Activated CD8-positive, alpha-beta memory T cell treated with anti-CD3 and anti-CD28 coated beads, Interleukin-2, amount 50 U/mL, for 48 hours (primary cell): Measurements from ENCODE around the gene AHCTF1.
"Not testable (repeated sequence)": the region's sequence is repeated elsewhere in the genome, so short reads cannot be mapped to it uniquely, and the experiment has no call there.

Experiments used
- DNase-seq: peaks from one replicate; pipeline ENCODE4 v3.0.0-alpha.2; 2020

AHCTF1 gene

GRCh38 chr1:246836209-246836966 lies 95.4 kb downstream of the AHCTF1 start:
- DNase-seq = no peak

DNA sequence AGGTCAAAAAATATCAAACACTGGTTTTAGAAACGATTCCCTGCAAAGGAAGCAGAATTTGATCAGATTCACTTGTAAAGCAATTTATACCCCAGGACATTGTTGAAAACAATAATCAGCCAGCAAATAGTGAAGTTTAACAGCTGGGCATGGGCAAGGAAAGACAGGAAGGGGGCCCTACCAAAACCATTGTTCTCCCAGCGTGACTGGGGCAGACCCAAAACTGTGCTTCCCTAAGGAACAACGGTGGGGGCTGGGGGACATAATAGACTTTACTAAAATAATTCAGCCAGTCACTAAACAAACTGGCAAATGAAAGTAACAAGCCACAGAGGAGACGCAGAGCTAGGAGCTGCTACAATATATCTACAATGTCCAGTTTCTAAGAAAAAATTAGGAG lies 100.2 kb downstream of the AHCTF1 start:
- DNase-seq = no peak

DNA sequence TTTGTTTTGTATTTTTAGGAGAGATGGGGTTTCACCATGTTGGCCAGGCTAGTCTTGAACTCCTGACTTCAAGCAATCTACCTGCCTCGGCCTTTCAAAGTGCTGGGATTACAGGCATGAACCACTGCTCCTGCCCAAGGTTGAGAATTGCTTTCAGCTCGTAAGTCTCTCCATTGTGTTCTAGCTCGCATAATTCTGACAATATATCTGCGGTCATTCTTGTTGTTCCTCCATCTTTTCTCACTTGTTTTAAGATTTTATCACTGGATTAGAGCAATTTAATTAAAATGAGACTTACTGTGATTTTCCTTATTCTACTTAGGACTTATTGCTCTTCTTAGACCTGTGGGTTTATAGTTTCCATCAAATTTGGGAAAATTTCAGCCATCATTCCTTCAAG lies 102.9 kb downstream of the AHCTF1 start:
- no peak for DNase-seq

DNA sequence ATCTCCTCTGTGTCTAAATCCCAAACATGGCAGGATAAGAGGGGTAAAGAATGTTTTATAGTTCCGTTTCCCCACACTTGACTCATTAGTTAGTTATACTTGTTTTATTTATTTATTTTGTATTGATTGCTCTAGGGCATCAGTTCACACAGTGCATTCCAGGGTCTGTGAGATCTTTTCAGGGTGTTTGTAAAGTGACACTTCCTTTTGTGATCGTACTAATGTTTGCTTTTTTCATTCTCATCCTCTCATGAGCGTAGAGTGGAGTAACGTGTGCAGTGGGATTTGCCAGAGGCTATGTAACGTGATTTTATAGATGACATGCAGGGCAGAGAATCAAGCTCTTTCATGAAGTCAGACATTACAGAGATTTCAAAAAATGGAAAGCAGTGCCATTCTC lies 104.4 kb downstream of the AHCTF1 start:
- no peak for DNase-seq

DNA sequence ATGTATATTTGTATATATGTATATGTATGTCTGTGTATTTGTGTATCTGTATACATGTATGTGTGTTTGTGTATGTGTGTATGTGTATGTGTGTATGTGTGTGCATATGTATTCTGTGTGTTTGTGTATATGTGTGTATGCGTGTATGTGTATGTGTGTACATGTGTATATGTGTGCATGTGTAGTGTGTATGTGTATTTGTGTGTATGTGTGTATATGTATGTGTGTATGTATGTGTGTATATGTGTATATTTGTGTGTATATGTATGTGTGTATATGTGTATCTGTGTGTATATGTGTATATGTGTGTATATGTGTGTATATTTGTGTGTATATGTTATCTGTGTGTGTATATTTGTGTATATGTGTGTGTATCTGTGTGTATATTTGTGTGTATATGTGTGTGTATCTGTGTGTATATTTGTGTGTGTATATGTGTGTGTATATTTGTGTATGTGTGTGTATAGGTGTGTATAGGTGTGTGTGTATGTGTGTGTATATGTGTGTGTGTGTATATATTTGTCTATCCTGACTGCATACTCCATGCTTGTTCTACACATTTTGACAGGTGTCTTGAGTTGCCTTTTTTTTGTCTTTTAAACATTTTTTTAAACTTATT lies 106.1 kb downstream of the AHCTF1 start:
- DNase-seq = no peak

- no peak for DNase-seq
Observed at GRCh38 chr1:246824541-246824940, 107.2 kb downstream of the AHCTF1 start.

- DNase-seq = not testable (repeated sequence)
Observed at GRCh38 chr1:246822154-246822553, 109.6 kb downstream of the AHCTF1 start.

DNA sequence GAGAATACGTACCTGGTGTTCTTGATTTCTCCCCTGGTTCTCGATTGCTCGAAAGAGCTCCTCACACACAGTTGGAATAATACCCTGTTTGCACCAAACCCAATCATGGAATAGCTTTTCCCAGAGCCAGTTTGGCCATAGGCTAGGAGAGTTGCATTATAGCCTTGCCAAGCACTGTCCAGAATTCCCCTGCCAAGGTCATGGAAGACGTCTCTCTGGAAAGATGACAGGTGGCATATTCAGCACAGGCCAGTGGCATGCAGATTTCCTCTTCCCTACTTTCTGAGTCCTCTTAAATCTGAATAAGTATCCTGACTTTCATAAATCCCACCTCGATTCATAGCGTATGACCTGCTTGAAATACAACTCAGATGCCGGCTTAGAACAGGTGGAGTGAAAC lies 111.1 kb downstream of the AHCTF1 start:
- DNase-seq = no peak

- DNase-seq = not testable (repeated sequence)
Observed at GRCh38 chr1:246817778-246818177, 114.0 kb downstream of the AHCTF1 start.

- no peak for DNase-seq
Observed at GRCh38 chr1:246815693-246816270, 116.0 kb downstream of the AHCTF1 start.

DNA sequence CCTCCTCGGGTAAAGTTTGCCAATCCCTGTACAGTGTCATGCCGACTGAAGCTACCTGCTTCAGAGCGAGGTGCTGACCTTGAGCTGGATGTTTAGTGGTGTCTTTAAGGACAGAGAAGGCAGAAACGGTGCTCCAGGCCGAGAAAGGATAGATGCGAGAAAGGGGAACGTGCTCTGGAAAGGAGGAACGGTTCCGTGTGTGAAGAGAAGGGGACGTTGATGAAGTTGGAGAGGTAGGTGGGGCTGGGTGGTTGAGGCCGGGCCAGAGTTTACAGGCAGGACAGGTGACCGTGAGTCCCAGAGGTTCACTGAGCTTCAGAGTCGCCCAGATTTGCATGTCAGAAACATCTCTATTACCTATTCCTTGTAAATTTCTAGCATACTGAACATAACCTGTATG lies 116.9 kb downstream of the AHCTF1 start:
- DNase-seq = no peak

GRCh38 chr1:246813325-246813724 lies 118.4 kb downstream of the AHCTF1 start:
- DNase-seq = not testable (repeated sequence)

DNA sequence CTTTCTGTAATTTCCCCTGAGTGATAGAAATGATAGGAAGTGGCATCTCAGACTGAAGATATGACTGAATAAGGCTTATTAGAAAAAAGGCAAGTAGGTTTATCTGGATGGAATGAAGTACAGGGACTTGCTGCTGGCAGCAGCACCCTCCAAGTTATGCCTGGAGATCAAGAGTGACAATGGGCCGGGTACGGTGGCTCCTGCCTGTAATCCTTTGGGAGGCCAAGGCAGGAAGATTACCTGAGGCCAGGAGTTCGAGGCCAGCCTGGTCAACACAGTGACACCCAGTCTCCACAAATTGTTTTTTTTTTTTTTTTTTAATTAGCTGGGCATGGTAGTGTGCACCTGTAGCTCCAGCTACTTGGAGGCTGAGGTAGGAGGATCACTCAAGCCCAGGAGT lies 119.8 kb downstream of the AHCTF1 start:
- no peak for DNase-seq

DNA sequence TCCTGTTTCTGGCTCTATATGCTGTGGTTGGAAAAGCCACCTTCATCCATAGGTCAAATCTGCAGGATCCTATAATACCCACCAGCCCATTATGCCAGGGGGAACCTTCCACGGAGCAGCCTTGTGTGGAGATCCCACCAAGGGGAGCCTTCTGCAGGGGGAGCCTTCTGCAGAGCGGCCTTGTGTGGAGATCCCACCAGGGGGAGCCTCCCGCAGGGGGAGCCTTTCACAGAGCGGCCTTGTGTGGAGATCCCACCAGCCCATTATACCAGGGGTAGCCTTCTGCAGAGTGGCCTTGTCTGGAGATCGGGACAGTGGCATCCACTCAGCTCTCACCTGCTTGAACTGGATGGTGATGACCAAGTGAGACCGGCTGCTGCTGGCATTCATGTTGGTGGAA lies 122.3 kb downstream of the AHCTF1 start:
- DNase-seq = no peak

DNA sequence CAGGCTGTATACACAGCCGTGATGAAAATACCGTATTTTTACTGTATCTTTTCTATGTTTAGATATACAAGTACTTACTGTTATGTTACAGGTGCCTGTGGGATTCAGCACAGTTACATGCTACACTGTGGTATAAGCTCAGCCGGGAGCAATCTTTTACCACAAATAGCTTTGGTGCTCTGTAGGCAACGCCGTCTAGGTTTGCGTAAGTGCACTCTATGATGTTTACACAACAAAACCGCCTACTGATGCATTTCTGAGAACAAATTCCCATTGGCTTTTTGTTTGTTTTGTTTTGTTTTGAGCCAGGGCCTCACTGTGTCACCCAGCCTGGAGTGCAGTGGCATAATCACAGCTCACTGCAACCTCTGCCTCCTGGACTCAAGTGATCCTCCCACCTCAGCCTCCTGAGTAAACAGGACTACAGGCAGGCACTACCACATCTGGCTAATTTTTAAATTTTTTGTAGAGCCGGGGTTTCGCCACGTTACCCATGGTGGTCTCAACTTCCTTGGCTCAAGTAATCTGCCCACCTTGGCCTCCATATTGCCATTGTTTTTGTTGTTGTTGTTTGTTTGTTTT lies 126.5 kb downstream of the AHCTF1 start:
- DNase-seq = no peak

- no peak for DNase-seq
Observed at GRCh38 chr1:246803883-246804282, 127.9 kb downstream of the AHCTF1 start.

DNA sequence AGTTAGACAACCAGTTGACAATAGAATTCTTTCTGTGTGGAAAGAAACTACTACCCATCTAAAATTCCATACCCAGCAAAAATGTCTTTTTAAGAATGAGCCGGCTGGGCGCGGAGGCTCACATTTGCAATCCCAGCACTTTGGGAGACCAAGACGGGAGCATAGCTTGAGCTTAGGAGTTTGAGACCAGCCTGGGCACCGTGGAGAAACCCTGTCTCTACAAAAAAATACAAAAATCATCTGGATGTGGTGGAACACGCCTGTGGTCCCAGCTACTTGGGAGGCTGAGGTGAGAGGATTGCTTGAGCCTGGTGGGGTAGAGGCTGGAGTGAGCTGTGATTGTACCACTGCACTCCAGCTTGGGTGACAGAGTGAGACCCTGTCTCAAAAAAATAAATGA lies 128.4 kb downstream of the AHCTF1 start:
- no peak for DNase-seq

- no peak for DNase-seq
Observed at GRCh38 chr1:246801241-246802020, 130.3 kb downstream of the AHCTF1 start.

DNA sequence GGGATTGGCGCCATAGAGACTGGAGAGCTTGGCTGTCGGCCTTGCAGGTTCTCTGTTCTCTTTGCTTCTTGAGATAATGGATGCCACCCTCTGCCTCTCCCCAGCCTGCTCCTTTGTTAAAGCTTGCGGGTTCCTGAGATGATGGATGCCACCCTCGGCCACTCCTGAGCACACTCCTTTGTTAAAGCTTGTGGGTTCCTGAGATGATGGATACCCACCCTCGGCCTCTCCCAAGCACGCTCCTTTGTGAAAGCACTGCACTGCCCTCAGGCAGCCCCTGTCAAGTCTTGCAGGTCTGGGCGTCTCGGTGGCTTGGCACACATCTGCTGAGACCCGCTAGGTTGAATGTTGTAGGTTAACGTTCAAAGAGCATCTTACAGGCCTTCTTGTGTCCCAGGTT lies 131.0 kb downstream of the AHCTF1 start:
- no peak for DNase-seq

- DNase-seq = no peak
Observed at GRCh38 chr1:246800356-246800755, 131.4 kb downstream of the AHCTF1 start.

DNA sequence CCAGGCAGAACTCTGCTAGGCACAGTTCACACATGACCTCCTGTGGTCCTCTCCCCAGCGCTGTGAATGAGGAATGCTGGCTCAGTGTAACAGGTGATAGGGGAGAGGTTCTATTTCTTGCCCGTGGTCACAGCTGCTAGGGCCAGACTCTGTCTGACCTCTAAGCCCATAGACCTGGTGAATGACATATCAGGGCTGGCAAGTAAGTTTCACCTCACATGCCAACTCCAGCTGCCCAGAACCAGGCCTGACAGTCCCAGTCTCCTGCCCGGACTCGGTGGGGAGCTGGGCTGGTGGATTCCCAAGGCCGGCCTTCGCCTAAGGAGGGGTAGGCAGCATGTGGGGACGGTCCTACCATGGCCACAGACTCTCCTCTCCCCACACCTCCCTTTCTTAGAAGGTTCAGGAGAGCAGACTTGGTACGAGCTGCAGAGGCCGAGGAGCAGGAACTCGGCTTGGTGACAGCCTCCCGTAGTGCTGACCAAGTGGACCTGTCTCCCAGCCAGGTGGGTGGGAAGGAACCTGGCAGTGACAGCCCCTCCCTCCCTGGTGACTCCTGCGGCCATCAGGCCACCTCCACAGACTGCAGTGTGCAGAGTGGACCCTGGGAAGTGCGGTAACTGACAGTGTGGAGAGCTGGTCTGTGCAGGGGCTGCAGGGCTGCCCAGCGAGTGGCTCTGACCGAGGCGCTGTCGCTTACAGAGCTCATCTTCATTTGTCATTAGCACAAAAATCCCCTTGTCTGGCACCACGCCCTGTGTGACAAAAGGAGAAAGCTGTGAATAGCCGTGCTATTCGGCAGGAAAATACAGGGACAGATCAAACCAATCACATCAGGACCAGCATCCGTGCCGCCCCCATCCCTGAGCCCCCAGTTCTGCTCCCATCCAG lies 132.9 kb downstream of the AHCTF1 start:
- no peak for DNase-seq

GRCh38 chr1:246798107-246798506 lies 133.6 kb downstream of the AHCTF1 start:
- no peak for DNase-seq
